HG03045 (cell line): ENCODE results near the gene RAB19.
"Not testable (repeated sequence)": the region's sequence is repeated elsewhere in the genome, so short reads cannot be mapped to it uniquely, and the experiment has no call there.

Experiments used
- ATAC-seq: cut with Tn5 transposase; IDR thresholded peaks from one replicate; pipeline ENCODE4 v1.9.1; 2021; ENCODE audit warnings: mild to moderate bottlenecking, moderate library complexity; ENCODE audit not compliant: unreplicated experiment

RAB19 gene

GRCh38 chr7:140451716-140452115 is 47.9 kb downstream of the RAB19 start:
- no peak for ATAC-seq

- no peak for ATAC-seq
These were observed 49.4 kb downstream of the RAB19 start for GRCh38 chr7:140453273-140453672.

- ATAC-seq = not testable (repeated sequence)
These were observed 50.2 kb downstream of the RAB19 start for GRCh38 chr7:140453785-140454656.

- no peak for ATAC-seq
These were observed 50.8 kb downstream of the RAB19 start for GRCh38 chr7:140454657-140455015.

- no peak for ATAC-seq
These were observed 51.9 kb downstream of the RAB19 start for GRCh38 chr7:140455743-140456142.

GRCh38 chr7:140456551-140457051 is 52.7 kb downstream of the RAB19 start:
- no peak for ATAC-seq

GRCh38 chr7:140458201-140458600 is 54.3 kb downstream of the RAB19 start:
- no peak for ATAC-seq

- no peak for ATAC-seq
These were observed 55.1 kb downstream of the RAB19 start for GRCh38 chr7:140458916-140459315.

- ATAC-seq = no peak
These were observed 59.3 kb downstream of the RAB19 start for GRCh38 chr7:140463111-140463510.

- ATAC-seq = no peak
These were observed 72.0 kb downstream of the RAB19 start for GRCh38 chr7:140475747-140476333.

- no peak for ATAC-seq
These were observed 72.9 kb downstream of the RAB19 start for GRCh38 chr7:140476698-140477261.
